Measurements from ENCODE around the gene LMAN1L. TPM values are rescaled to one million over a fixed set of nuclear protein-coding genes. Genes with fewer than 3 reads are reported as not detected.

Gene LMAN1L
- total RNA-seq, 4 donors from 2014 or later: 0.66 TPM; not detected in 3

GRCh38 chr15:74790080-74790916 lies 22.3 kb upstream of the LMAN1L start:
- Histone ChIP-seq H3K4me3 (peak overlapping the region in 2 of 4 donors; percentile 12), H3K36me3 (no peaks in the 10 kb centered on the region), H3K4me1 (peaks cover 75 to 89% (median 85%) of the 10 kb centered on the region in 4 donors), H3K27me3 (no peaks in the 10 kb centered on the region), H3K9me3 (no peaks in the 10 kb centered on the region), H3K27ac (replicated peaks in 1 of 4) (peak overlapping the region; percentile 57 to 72 (median 65))
- no peak for DNase-seq (ENCODE audit: extremely low spot score)
- WGBS: 38% methylated on average over 11 of the region's 15 CpGs
- TF ChIP-seq POLR2A (IDR thresholded peaks at IDR 0.05; ENCODE audit: low read depth) (no peak), CTCF (IDR thresholded peaks at IDR 0.05) (no peak), POLR2AphosphoS5 (IDR thresholded peaks at IDR 0.05) (no peak), EP300 (IDR thresholded peaks at IDR 0.05) (no peak)
- intact Hi-C loops (cut with DNase I): no loop called here

- H3K4me3 ChIP-seq: no peak overlapping the region
- H3K27ac ChIP-seq (replicated peaks in 1 of 4): peak overlapping the region in 3 of 4 donors; percentile 57 to 72 (median 63)
- no peak for DNase-seq (ENCODE audit: extremely low spot score)
- intact Hi-C loops (cut with DNase I): no loop called here
- 73% methylated on average over 1 of the region's 1 CpG for WGBS
- no peak for TF ChIP-seq CTCF (IDR thresholded peaks at IDR 0.05)
- no peak for TF ChIP-seq POLR2A (IDR thresholded peaks at IDR 0.05; ENCODE audit: low read depth)
- no peak for TF ChIP-seq EP300 (IDR thresholded peaks at IDR 0.05)
- TF ChIP-seq POLR2AphosphoS5 (IDR thresholded peaks at IDR 0.05): no peak
- no peaks in the 10 kb centered on the region for H3K27me3 ChIP-seq
- peaks cover 68 to 82% (median 78%) of the 10 kb centered on the region in 4 donors for H3K4me1 ChIP-seq
- no peaks in the 10 kb centered on the region for H3K9me3 ChIP-seq
- H3K36me3 ChIP-seq: no peaks in the 10 kb centered on the region
Measured at GRCh38 chr15:74791007-74791406, 21.6 kb upstream of the LMAN1L start.

GRCh38 chr15:74791667-74792066 lies 21.0 kb upstream of the LMAN1L start:
- no peak for DNase-seq (ENCODE audit: extremely low spot score)
- intact Hi-C loops (cut with DNase I): no loop called here
- TF ChIP-seq EP300 (IDR thresholded peaks at IDR 0.05) (no peak), CTCF (IDR thresholded peaks at IDR 0.05) (no peak), POLR2AphosphoS5 (IDR thresholded peaks at IDR 0.05) (no peak), POLR2A (IDR thresholded peaks at IDR 0.05; ENCODE audit: low read depth) (no peak)
- no peak overlapping the region for H3K27ac ChIP-seq (replicated peaks in 1 of 4)
- no peaks in the 10 kb centered on the region for H3K36me3 ChIP-seq
- 83% methylated on average over 7 of the region's 7 CpGs for WGBS
- no peaks in the 10 kb centered on the region for H3K27me3 ChIP-seq
- no peaks in the 10 kb centered on the region for H3K9me3 ChIP-seq
- no peak overlapping the region for H3K4me3 ChIP-seq
- peaks cover 61 to 75% (median 72%) of the 10 kb centered on the region in 4 donors for H3K4me1 ChIP-seq

- no peak for TF ChIP-seq POLR2AphosphoS5 (IDR thresholded peaks at IDR 0.05)
- TF ChIP-seq CTCF (IDR thresholded peaks at IDR 0.05): no peak
- TF ChIP-seq EP300 (IDR thresholded peaks at IDR 0.05): no peak
- TF ChIP-seq POLR2A (IDR thresholded peaks at IDR 0.05; ENCODE audit: low read depth): no peak
- WGBS: 75% methylated on average over 6 of the region's 12 CpGs
- Histone ChIP-seq H3K4me3 (no peak overlapping the region), H3K27ac (replicated peaks in 1 of 4) (no peak overlapping the region), H3K36me3 (no peaks in the 10 kb centered on the region), H3K27me3 (no peaks in the 10 kb centered on the region), H3K4me1 (peaks cover 54 to 68% (median 64%) of the 10 kb centered on the region in 4 donors), H3K9me3 (no peaks in the 10 kb centered on the region)
- no peak for DNase-seq (ENCODE audit: extremely low spot score)
- intact Hi-C loops (cut with DNase I): no loop called here
Measured at GRCh38 chr15:74792227-74793016, 20.2 kb upstream of the LMAN1L start.
